Right cardiac atrium (tissue), 5 donors: ENCODE results near the gene LYRM9. TPM values are rescaled to one million over a fixed set of nuclear protein-coding genes. Genes with fewer than 3 reads are reported as not detected.

ENCODE experiments used
- ATAC-seq, 2 donors: fragments of 200-7000 bp; cut with Tn5 transposase; one replicate each; pipeline versions ENCODE4 v1.8.0 to v1.9.1; 2020; ENCODE audit warnings: moderate library complexity in 2 of 2, mild to moderate bottlenecking in 1 of 2
- DNase-seq, 3 donors: peaks; one replicate each; pipeline ENCODE4 v3.0.0-alpha.2; 2020
- H3K27ac ChIP-seq: one replicate; pipeline ENCODE4 v1.5.1; 2013; ENCODE audit warnings: mild to moderate bottlenecking, low read length, control low read depth, moderate library complexity
- H3K27me3 ChIP-seq: one replicate; pipeline ENCODE4 v1.6.1; 2013; ENCODE audit not compliant: control insufficient read depth, insufficient read depth
- H3K4me1 ChIP-seq: one replicate; pipeline ENCODE4 v1.6.1; 2013; ENCODE audit warnings: low read length; ENCODE audit not compliant: control insufficient read depth, insufficient read depth
- H3K4me3 ChIP-seq: one replicate; pipeline ENCODE4 v1.5.1; 2013; ENCODE audit warnings: low read length, control low read depth
- H3K9me3 ChIP-seq: one replicate; pipeline ENCODE4 v1.6.1; 2013; ENCODE audit warnings: low read length; ENCODE audit not compliant: control insufficient read depth
- WGBS: extraction: QIAGEN DNeasy Blood & Tissue Kit; methylation state at CpG from one replicate; pipeline ENCODE4 v1.1.7; 2013; 5-methylcytosine and 5-hydroxymethylcytosine counted together
- intact Hi-C, 4 donors: fragments of 100-400 bp; cut with DNase I; formaldehyde crosslinking; loops; one replicate each; pipeline versions ENCODE4 v1.11.0 to v1.14.0; 2022 to 2023
- polyA plus RNA-seq: library from polyadenylated mRNA; stranded (reverse); fragments of 200-250 nt; gene quantifications from one replicate; pipeline ENCODE4 v1.2.3, GENCODE V29; 2013
- total RNA-seq, 4 donors: library from RNA; stranded (reverse); fragmentation: NEBNext Ultra II Directional; extraction: Animal tissue kit (Norgen Biotek cat#: 25700); gene quantifications; one replicate each; pipeline ENCODE4 v1.2.1, GENCODE V29; 2021
- donor health status: healthy with polysubstance abuse.
- donor health status: DM: no; HTN: yes; CAD: no.
- donor health status: DM: no; HTN: no; CAD: no.
- donor health status: DM: no; HTN: yes; CAD: no; lungs with severe emphysema.
- donor health status: DM: yes; HTN: yes; CAD: no.

LYRM9 gene
- total and polyA plus RNA-seq, 5 donors: 9.0 to 20.8 (median 10.0) TPM

GRCh38 chr17:27906226-27906580 lies 13.0 kb upstream of the LYRM9 start:
- Histone ChIP-seq H3K4me1 (no peaks in the 10 kb centered on the region), H3K27me3 (no peaks in the 10 kb centered on the region), H3K9me3 (no peaks in the 10 kb centered on the region), H3K4me3 (no peak overlapping the region), H3K27ac (no peak overlapping the region)
- intact Hi-C loops: no loop called here
- no peak for ATAC-seq
- DNase-seq: no peak

- WGBS: 71% methylated on average over 9 of the region's 9 CpGs
- intact Hi-C loops: no loop called here
- Histone ChIP-seq H3K4me3 (no peak overlapping the region), H3K27ac (no peak overlapping the region), H3K4me1 (no peaks in the 10 kb centered on the region), H3K27me3 (no peaks in the 10 kb centered on the region), H3K9me3 (no peaks in the 10 kb centered on the region)
- ATAC-seq (no peak), DNase-seq (no peak)
Measured at GRCh38 chr17:27905447-27906225, 12.5 kb upstream of the LYRM9 start.

- H3K27me3 ChIP-seq: no peaks in the 10 kb centered on the region
- ATAC-seq (no peak), DNase-seq (no peak)
- H3K9me3 ChIP-seq: no peaks in the 10 kb centered on the region
- H3K4me1 ChIP-seq: no peaks in the 10 kb centered on the region
- WGBS: 65% methylated on average over 5 of the region's 5 CpGs
- intact Hi-C loops: no loop called here
- no peak overlapping the region for H3K27ac ChIP-seq
- no peak overlapping the region for H3K4me3 ChIP-seq
Measured at GRCh38 chr17:27904534-27905446, 11.6 kb upstream of the LYRM9 start.

GRCh38 chr17:27904114-27904513 lies 10.9 kb upstream of the LYRM9 start:
- H3K27me3 ChIP-seq: no peaks in the 10 kb centered on the region
- 90% methylated on average over 1 of the region's 1 CpG for WGBS
- DNase-seq (no peak), ATAC-seq (no peak)
- no peaks in the 10 kb centered on the region for H3K9me3 ChIP-seq
- H3K4me3 ChIP-seq: no peak overlapping the region
- no peaks in the 10 kb centered on the region for H3K4me1 ChIP-seq
- intact Hi-C loops: no loop called here
- no peak overlapping the region for H3K27ac ChIP-seq

GRCh38 chr17:27899525-27899924 lies 6.4 kb upstream of the LYRM9 start:
- intact Hi-C loops: no loop called here
- DNase-seq: no peak
- WGBS: 85% methylated on average over 3 of the region's 3 CpGs

GRCh38 chr17:27898096-27898495 lies 4.9 kb upstream of the LYRM9 start:
- DNase-seq (no peak), ATAC-seq (no peak)
- H3K27me3 ChIP-seq: no peaks in the 10 kb centered on the region
- intact Hi-C loops: no loop called here
- H3K4me3 ChIP-seq: no peak overlapping the region
- no peaks in the 10 kb centered on the region for H3K9me3 ChIP-seq
- no peaks in the 10 kb centered on the region for H3K4me1 ChIP-seq
- no peak overlapping the region for H3K27ac ChIP-seq

More at GRCh38 chr17:27899525-27899924, 6.4 kb upstream of the LYRM9 start:
- Histone ChIP-seq H3K27me3 (no peaks in the 10 kb centered on the region), H3K4me3 (no peak overlapping the region), H3K27ac (no peak overlapping the region), H3K9me3 (no peaks in the 10 kb centered on the region), H3K4me1 (no peaks in the 10 kb centered on the region)
- ATAC-seq: no peak

- Histone ChIP-seq H3K27me3 (no peaks in the 10 kb centered on the region), H3K4me3 (no peak overlapping the region), H3K9me3 (no peaks in the 10 kb centered on the region), H3K27ac (no peak overlapping the region), H3K4me1 (no peaks in the 10 kb centered on the region)
- intact Hi-C loops: no loop called here
- ATAC-seq: no peak
- WGBS: 83% methylated on average over 7 of the region's 7 CpGs
- DNase-seq: no peak
Measured at GRCh38 chr17:27896701-27897100, 3.5 kb upstream of the LYRM9 start.

- no peak overlapping the region for H3K4me3 ChIP-seq
- DNase-seq (no peak), ATAC-seq (no peak)
- no peaks in the 10 kb centered on the region for H3K4me1 ChIP-seq
- intact Hi-C loops: no loop called here
- H3K27ac ChIP-seq: no peak overlapping the region
- 100% methylated on average over 1 of the region's 1 CpG for WGBS
- H3K9me3 ChIP-seq: no peaks in the 10 kb centered on the region
- no peaks in the 10 kb centered on the region for H3K27me3 ChIP-seq
Measured at GRCh38 chr17:27895940-27896535, 2.9 kb upstream of the LYRM9 start.

- Histone ChIP-seq H3K4me3 (no peak overlapping the region), H3K27ac (no peak overlapping the region), H3K4me1 (no peaks in the 10 kb centered on the region), H3K27me3 (no peaks in the 10 kb centered on the region), H3K9me3 (no peaks in the 10 kb centered on the region)
- intact Hi-C loops: no loop called here
- ATAC-seq: no peak
- no peak for DNase-seq
- WGBS: 39% methylated on average over 8 of the region's 8 CpGs
Measured at GRCh38 chr17:27895123-27895895, 2.1 kb upstream of the LYRM9 start.

GRCh38 chr17:27893841-27894503 lies 807 bp upstream of the LYRM9 start:
- Histone ChIP-seq H3K27ac (no peak overlapping the region), H3K4me3 (no peak overlapping the region)

More at GRCh38 chr17:27893841-27894503, 807 bp upstream of the LYRM9 start:
- H3K9me3 ChIP-seq: no peaks in the 10 kb centered on the region
- DNase-seq (no peak), ATAC-seq (no peak)
- 26% methylated on average over 7 of the region's 7 CpGs for WGBS
- H3K4me1 ChIP-seq: no peaks in the 10 kb centered on the region
- no peaks in the 10 kb centered on the region for H3K27me3 ChIP-seq
- intact Hi-C loops: no loop called here
